K562 (cell line): ENCODE data around the gene PRELID1. TPM values are rescaled to one million over a fixed set of nuclear protein-coding genes. Genes with fewer than 3 reads are reported as not detected.

Experiments used
- ATAC-seq: fragments of 200-7000 bp; cut with Tn5 transposase; 3 replicates; pipeline ENCODE4 v1.9.1; 2020; ENCODE audit warnings: moderate library complexity
- BruUV-seq: library from RNA; stranded (reverse); fragments of 400-500 nt; replicated peaks from 2 replicates; lab custom pipeline; 2021; lab: Mats Ljungman, UMichigan
- CTCF ChIA-PET: fragments of 300-600 bp; formaldehyde crosslinking; extraction: SDS; loops from one replicate; lab custom pipeline; 2021; ENCODE audit warnings: low intra/inter-chr PET ratio; lab: Yijun Ruan, JAX
- POLR2A ChIA-PET: fragments of 300-600, 350-650 bp; sonication (Branson Sonifier 250); formaldehyde crosslinking; extraction: SDS; loops from one replicate; lab custom pipeline; 2021; ENCODE audit warnings: antibody characterized with exemption, inconsistent platforms; lab: Yijun Ruan, JAX
- DNase-seq, 4 experiments: peaks; one replicate each; pipeline versions ENCODE4 v3.0.0 to v3.0.0-alpha.2; 2011 to 2018; ENCODE audit warnings: low spot score in 3 of 4, mixed read lengths in 3 of 4; ENCODE audit errors: extremely low read depth in 1 of 4
- FAIRE-seq: peaks from 2 replicates; lab custom pipeline; 2011; peaks lifted over from hg19 to GRCh38; lab: Jason Lieb, UNC
- H2AFZ ChIP-seq: 2 replicates; pipeline ENCODE4 v1.6.0; 2011; ENCODE audit warnings: low read depth, low read length, control low read depth, inconsistent platforms
- H3K27ac ChIP-seq: fragments of 200-600 bp; 3 replicates; pipeline ENCODE4 v1.8.0; 2011; ENCODE audit warnings: low read depth, mild to moderate bottlenecking, control low read depth, inconsistent platforms, low read length, moderate library complexity, mixed read lengths; ENCODE audit errors: extremely low read depth
- H3K27me3 ChIP-seq, 2 experiments: fragments of 300-600 bp in 1 of 2; 2 replicates in 1 of 2; 3 replicates in 1 of 2; pipeline versions ENCODE4 v1.6.0 to v1.8.0; 2011; ENCODE audit warnings: inconsistent platforms in 2 of 2, low read length in 2 of 2, mild to moderate bottlenecking in 1 of 2, mixed read lengths in 1 of 2, moderate library complexity in 1 of 2; ENCODE audit not compliant: control insufficient read depth in 2 of 2, insufficient read depth in 2 of 2
- H3K36me3 ChIP-seq: fragments of 300-600 bp; 3 replicates; pipeline ENCODE4 v1.8.0; 2011; ENCODE audit warnings: mild to moderate bottlenecking, low read length, inconsistent platforms; ENCODE audit not compliant: control insufficient read depth, insufficient read depth
- H3K4me1 ChIP-seq, 2 experiments: fragments of 200-600 bp in 1 of 2; replicated peaks in 1 of 2; 2 replicates in 1 of 2; 3 replicates in 1 of 2; pipeline versions ENCODE4 v1.5.1 to v1.8.0; 2011; ENCODE audit warnings: inconsistent platforms in 2 of 2, low read length in 2 of 2, mild to moderate bottlenecking in 1 of 2, mixed read lengths in 1 of 2, moderate library complexity in 1 of 2; ENCODE audit not compliant: control insufficient read depth in 2 of 2, insufficient read depth in 2 of 2
- H3K4me2 ChIP-seq: 2 replicates; pipeline ENCODE4 v1.6.1; 2011; ENCODE audit warnings: low read length, control low read depth, inconsistent platforms, mixed read lengths; ENCODE audit not compliant: insufficient read depth
- H3K4me3 ChIP-seq: fragments of 200-600 bp; sonication (generic), shearing (Covaris generic); 2 replicates; pipeline ENCODE4 v1.5.1; 2016; ENCODE audit warnings: control low read depth, inconsistent platforms
- H3K79me2 ChIP-seq: fragments of 200-600 bp; 3 replicates; pipeline ENCODE4 v1.8.0; 2011; ENCODE audit warnings: low read length, inconsistent platforms; ENCODE audit not compliant: control insufficient read depth, insufficient read depth
- H3K9ac ChIP-seq, 2 experiments: 2 replicates each; pipeline versions ENCODE4 v1.6.0 to v1.6.1; 2011; ENCODE audit warnings: low read depth in 2 of 2, low read length in 2 of 2, control low read depth in 1 of 2, inconsistent platforms in 1 of 2, mild to moderate bottlenecking in 1 of 2, mixed read lengths in 1 of 2; ENCODE audit not compliant: insufficient read depth in 1 of 2
- H3K9me1 ChIP-seq: one replicate; pipeline ENCODE4 v1.6.0; 2011; ENCODE audit warnings: inconsistent platforms, mild to moderate bottlenecking, low read length, moderate library complexity; ENCODE audit not compliant: control insufficient read depth, insufficient read depth
- H3K9me3 ChIP-seq: replicated peaks from 2 replicates; pipeline ENCODE4 v1.5.1; 2011; ENCODE audit warnings: low read depth, low read length, inconsistent platforms; ENCODE audit not compliant: control insufficient read depth, insufficient read depth
- H4K20me1 ChIP-seq: replicated peaks from 2 replicates; pipeline ENCODE4 v1.6.1; 2011; ENCODE audit warnings: low read length, inconsistent platforms, mixed read lengths; ENCODE audit not compliant: control insufficient read depth, insufficient read depth
- CBX8 ChIP-seq: fragments of 200-600 bp; sonication (generic); IDR thresholded peaks from 2 replicates; pipeline ENCODE4 v1.6.1; 2012; ENCODE audit warnings: borderline replicate concordance, mixed run types, low read depth, mild to moderate bottlenecking, moderate library complexity, mixed read lengths, low read length, control low read depth, inconsistent platforms; ENCODE audit not compliant: poor library complexity, severe bottlenecking; ENCODE audit errors: extremely low read depth
- MXI1 ChIP-seq: IDR thresholded peaks from 2 replicates; pipeline ENCODE4 v1.6.1; 2011; ENCODE audit warnings: low read depth, mild to moderate bottlenecking, improper control_type of control experiment, low read length
- NCOA2 ChIP-seq, 2 experiments: fragments of 450-650 bp; IDR thresholded peaks; 2 replicates each; pipeline ENCODE4 v1.6.1; 2018; ENCODE audit warnings: mild to moderate bottlenecking in 2 of 2, moderate library complexity in 1 of 2; ENCODE audit not compliant: partially characterized antibody in 2 of 2
- SMARCE1 ChIP-seq: fragments of 450-650 bp; IDR thresholded peaks from 2 replicates; pipeline ENCODE4 v1.7.1; 2016; ENCODE audit warnings: mild to moderate bottlenecking
- TAF1 ChIP-seq: IDR thresholded peaks from 2 replicates; pipeline ENCODE4 v1.6.1; 2011; ENCODE audit warnings: mild to moderate bottlenecking, low read length, moderate library complexity; ENCODE audit not compliant: insufficient read depth, control insufficient read depth, severe bottlenecking; ENCODE audit errors: extremely low read depth
- ZBTB12 ChIP-seq: fragments of 250-450 bp; sonication (Bioruptor Pico); IDR thresholded peaks from 2 replicates; pipeline ENCODE4 v1.4.0; 2020
- ZNF408 ChIP-seq: fragments of 250-450 bp; sonication (Bioruptor Pico); IDR thresholded peaks from 2 replicates; pipeline ENCODE4 v1.4.0; 2020; ENCODE audit warnings: low read depth, mild to moderate bottlenecking, moderate library complexity
- ZNF609 ChIP-seq: sonication (generic); formaldehyde crosslinking; IDR thresholded peaks from 2 replicates; pipeline ENCODE4 v1.8.1; 2023; ENCODE audit warnings: missing genetic modification reagents, mild to moderate bottlenecking, borderline replicate concordance
- WGBS: fragments of 100-300 bp; shearing (Covaris generic); methylation state at CpG from one replicate; pipeline ENCODE4 v1.1.6; 2016; ENCODE audit warnings: low coverage, mixed read lengths; ENCODE audit not compliant: insufficient coverage; ENCODE audit errors: missing lambda C conversion rate; 5-methylcytosine and 5-hydroxymethylcytosine counted together
- in situ Hi-C: fragments of 300-500 bp; cut with MboI; formaldehyde crosslinking; loops from 4 replicates; pipeline ENCODE4 v1.15.0; 2018; ENCODE audit warnings: inconsistent platforms, mixed read lengths
- intact Hi-C: fragments of 100-400 bp; cut with micrococcal nuclease; formaldehyde crosslinking; loops from 2 replicates; pipeline ENCODE4 v1.14.2; 2022
- polyA plus RNA-seq, 8 experiments: library from polyadenylated mRNA; depleted of rRNA in 4 of 8; stranded (reverse) in 5 of 8; unstranded in 3 of 8; fragments of >200 nt; fragmentation: Nextera tagmentation in 2 of 8; fragmentation: Illumina TruSeq in 1 of 8; extraction: Ambion mirVana in 2 of 8; extraction: Trizol in 1 of 8; gene quantifications; 2 replicates each; pipeline versions ENCODE4 v1.2.1 to v1.2.3, GENCODE V29; 2011 to 2014; ENCODE audit warnings: inconsistent platforms in 1 of 8, missing spikeins in 1 of 8
- total RNA-seq, 7 experiments: library from RNA; depleted of rRNA in 6 of 7; stranded (reverse); fragments of >200 nt in 6 of 7; fragmentation: Illumina TruSeq in 2 of 7; extraction: Trizol in 2 of 7; gene quantifications; 2 replicates each; pipeline versions ENCODE4 v1.2.1 to v1.2.3, GENCODE V29; 2011 to 2021; ENCODE audit warnings: low replicate concordance in 1 of 7

Gene PRELID1
- total and polyA plus RNA-seq, 9 of the 15 experiments (the other 6 are each of a cell fraction or from before 2014, with no cell fraction given): 40.1 to 484 (median 340) TPM

GRCh38 chr5:177351392-177352329 lies 48.1 kb downstream of the PRELID1 start, which contains the start of gene LMAN2 (continued):
- no peak for TF ChIP-seq CBX8

- intact Hi-C loops: no loop called here
These were observed 49.5 kb downstream of the PRELID1 start for GRCh38 chr5:177353093-177353492.

More at GRCh38 chr5:177353093-177353492, 49.5 kb downstream of the PRELID1 start:
- no peak overlapping the region for H3K4me3 ChIP-seq
- H3K27me3 ChIP-seq: no peaks in the 10 kb centered on the region
- WGBS: 18% methylated on average over 1 of the region's 5 CpGs
- no peak overlapping the region for H3K9ac ChIP-seq
- ChIA-PET CTCF (no interaction called here), POLR2A (interaction anchor here (1.0 to 3.4 kb wide), 2 partner anchors 8 to 74 kb away, joined by 3 to 18 read pairs; no protein-coding TSS in a partner anchor)
- TF ChIP-seq ZNF609 (CRISPR knock-in tag) (no peak), ZBTB12 (no peak), MXI1 (no peak), ZNF408 (CRISPR knock-in tag) (no peak), NCOA2 (IDR thresholded peaks at IDR 0.05; ENCODE audit: partially characterized antibody in 2 of 2) (no peak), TAF1 (no peak), SMARCE1 (no peak)
- peaks cover 15 to 32% of the 10 kb centered on the region in 2 experiments; a peak in 4 of 5 replicates for H3K4me1 ChIP-seq
- no peaks in the 10 kb centered on the region for H3K9me1 ChIP-seq
- H3K4me2 ChIP-seq: no peak overlapping the region
- H3K9me3 ChIP-seq: 0 out of 2 replicates have a peak, but pooled peaks cover 3% of the 10 kb centered on the region
- peaks cover 19% of the 10 kb centered on the region; the same call in 2 of the 3 replicates for H3K36me3 ChIP-seq
- FAIRE-seq (no peak), DNase-seq (no peak), ATAC-seq (no peak)
- in situ Hi-C loops: no loop called here
- no peak overlapping the region for H3K27ac ChIP-seq
- H3K79me2 ChIP-seq: peaks cover 34% of the 10 kb centered on the region
- BruUV-seq: no TSS peak
- no peaks in the 10 kb centered on the region for H4K20me1 ChIP-seq
- H2AFZ ChIP-seq: no peak overlapping the region
